Suppressor macrophage treated with lipopolysaccharide for 4 hours (primary cell): ENCODE results near the gene LYG1.
"Not testable (repeated sequence)": the region's sequence is repeated elsewhere in the genome, so short reads cannot be mapped to it uniquely, and the experiment has no call there.

Experiments
- DNase-seq: peaks from one replicate; pipeline ENCODE4 v3.0.0-alpha.2; 2020

Gene LYG1

GRCh38 chr2:99301097-99301496 lies at the start of gene LYG1:
Gene LYG1 (minus strand): TSS chr2:99301197. CDS start chr2:99295670, 5,527 bp downstream.
- not testable (repeated sequence) for DNase-seq

- no peak for DNase-seq
These were observed 49.2 kb upstream of the LYG1 start for GRCh38 chr2:99350194-99350593.

- no peak for DNase-seq
These were observed 47.2 kb upstream of the LYG1 start for GRCh38 chr2:99348173-99348572.

- no peak for DNase-seq
These were observed 45.2 kb upstream of the LYG1 start for GRCh38 chr2:99346218-99346617.

GRCh38 chr2:99345446-99345845 lies 44.4 kb upstream of the LYG1 start:
- DNase-seq, result not testable (repeated sequence)

GRCh38 chr2:99342536-99342935 lies 41.5 kb upstream of the LYG1 start:
- no peak for DNase-seq

GRCh38 chr2:99340669-99341236 lies 39.8 kb upstream of the LYG1 start:
- DNase-seq, result no peak

GRCh38 chr2:99338029-99338585 lies 37.1 kb upstream of the LYG1 start:
- peak; percentile 16 for DNase-seq

DNA sequence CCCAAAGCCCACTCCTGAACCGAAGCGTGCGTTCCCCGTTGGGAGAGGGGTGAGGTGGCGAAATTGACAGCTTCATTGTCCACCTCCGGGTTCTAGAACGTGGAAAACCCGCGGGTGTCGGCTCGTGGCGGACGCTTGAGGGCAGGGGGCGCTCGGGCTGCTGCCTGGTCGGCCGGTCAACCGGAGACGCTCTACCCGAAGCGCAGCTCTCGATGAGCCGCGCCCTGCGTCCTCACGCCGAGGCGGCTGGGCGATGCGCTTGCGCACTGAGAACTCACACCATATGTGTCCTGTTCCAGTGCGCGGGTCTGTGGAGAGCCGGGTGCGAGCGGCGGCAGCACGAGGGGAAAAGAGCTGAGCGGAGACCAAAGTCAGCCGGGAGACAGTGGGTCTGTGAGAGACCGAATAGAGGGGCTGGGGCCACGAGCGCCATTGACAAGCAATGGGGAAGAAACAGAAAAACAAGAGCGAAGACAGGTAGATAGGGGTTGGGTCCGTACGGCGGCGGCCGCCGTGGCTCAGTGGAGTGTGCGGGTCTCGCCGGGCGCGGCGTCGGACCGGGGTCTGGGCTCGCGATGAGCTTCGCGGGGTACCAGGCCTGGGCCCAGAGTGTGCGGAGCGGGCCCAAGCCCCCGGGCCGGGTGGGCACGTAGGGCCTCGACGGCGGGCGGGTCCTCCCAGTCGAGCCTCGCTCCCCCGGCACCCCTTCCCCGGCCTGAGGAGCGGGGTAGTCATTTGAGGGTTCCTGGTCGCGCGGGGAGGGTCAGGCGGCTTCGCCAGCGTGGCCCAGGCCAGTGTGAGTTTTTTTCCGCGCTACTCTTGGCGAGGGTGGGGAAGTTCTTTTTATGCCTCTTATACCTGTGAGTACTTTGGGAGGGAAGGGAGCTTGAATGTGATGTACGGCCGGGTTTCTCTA lies 36.4 kb upstream of the LYG1 start, which contains the start of gene EIF5B:
EIF5B (plus strand) TSS at position 277 of the 916 bp plus-strand sequence; CDS start at position 443, 166 bp downstream.
- DNase-seq, result peak; percentile 99

- DNase-seq, result no peak
These were observed 35.8 kb upstream of the LYG1 start for GRCh38 chr2:99336804-99337112.

- DNase-seq, result peak; percentile 100
These were observed 35.2 kb upstream of the LYG1 start, which contains the start of gene TXNDC9 for GRCh38 chr2:99335911-99336803. Gene TXNDC9 (minus strand): TSS chr2:99336333. CDS start chr2:99333210, 3,123 bp downstream.

- no peak for DNase-seq
These were observed 24.4 kb upstream of the LYG1 start for GRCh38 chr2:99325384-99325783.

- not testable (repeated sequence) for DNase-seq
These were observed 16.8 kb upstream of the LYG1 start for GRCh38 chr2:99317873-99318200.

- no peak for DNase-seq
These were observed 16.3 kb upstream of the LYG1 start for GRCh38 chr2:99317161-99317872.

- no peak for DNase-seq
These were observed 1.4 kb downstream of the LYG1 start for GRCh38 chr2:99299580-99299979.

DNA sequence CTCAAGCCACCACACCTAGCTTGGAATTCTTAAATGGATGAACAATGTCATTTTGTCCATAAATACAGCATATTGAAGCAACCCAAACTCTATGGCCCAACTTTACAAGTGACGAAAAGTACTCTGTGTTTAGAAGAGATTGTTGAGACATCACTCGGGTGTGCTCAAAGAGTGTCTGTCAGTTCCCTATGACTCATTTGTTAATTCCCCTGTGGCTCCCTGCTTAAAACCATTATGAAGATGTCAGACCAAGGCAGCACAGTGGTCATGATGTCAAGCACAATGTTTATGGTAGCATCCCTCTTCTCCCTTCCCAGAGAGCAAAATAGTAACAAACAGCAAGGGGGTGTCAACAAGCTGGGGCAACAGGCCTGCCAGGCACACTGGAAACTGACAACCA lies 3.0 kb downstream of the LYG1 start:
- DNase-seq, result peak; percentile 8

DNA sequence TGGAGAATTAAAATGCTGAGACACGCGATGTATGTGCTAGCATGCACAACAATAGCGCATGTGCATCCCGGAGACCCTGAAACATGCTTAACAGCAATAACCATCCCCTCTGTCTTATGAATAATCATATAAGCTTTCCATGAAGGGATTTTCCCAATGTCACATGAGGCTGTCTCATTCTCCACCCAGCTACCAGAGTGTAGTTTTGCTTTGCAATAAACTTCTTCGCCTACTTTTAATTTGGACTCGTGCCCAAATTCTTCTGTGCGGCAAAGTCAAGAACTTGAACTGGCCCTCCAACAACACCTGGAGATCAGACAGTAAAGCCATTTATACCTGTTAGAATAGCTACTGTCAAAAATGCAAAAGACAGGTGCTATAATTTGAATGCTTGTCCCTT lies 15.5 kb downstream of the LYG1 start:
- DNase-seq, result peak; percentile 16

- no peak for DNase-seq
These were observed 20.9 kb downstream of the LYG1 start for GRCh38 chr2:99279969-99280695.

DNA sequence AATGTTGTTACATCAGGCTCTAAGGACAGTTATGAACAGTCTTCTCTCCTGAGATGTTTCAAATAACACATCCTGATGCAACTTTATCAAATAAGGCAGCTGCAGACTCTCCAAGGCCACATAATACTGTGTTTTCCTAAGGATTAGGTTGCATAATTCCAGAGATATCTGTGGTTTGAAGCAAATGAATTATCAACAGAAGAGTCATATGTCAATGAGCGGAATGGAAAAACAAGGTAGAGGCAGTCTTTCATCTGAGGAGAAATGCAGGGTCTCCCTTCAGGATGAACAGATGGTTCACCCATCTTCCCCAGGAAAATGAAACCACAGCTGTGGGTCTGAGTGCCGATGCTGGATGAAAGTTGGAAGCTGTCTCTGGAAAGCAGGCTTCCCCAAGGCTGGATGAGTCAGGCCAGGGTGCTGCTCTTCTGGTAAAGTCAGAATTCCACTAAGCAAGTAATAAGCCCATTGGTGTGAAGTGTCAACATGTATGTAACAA lies 22.2 kb downstream of the LYG1 start:
- no peak for DNase-seq

GRCh38 chr2:99278195-99278765 lies 22.7 kb downstream of the LYG1 start:
- DNase-seq, result not testable (repeated sequence)

DNA sequence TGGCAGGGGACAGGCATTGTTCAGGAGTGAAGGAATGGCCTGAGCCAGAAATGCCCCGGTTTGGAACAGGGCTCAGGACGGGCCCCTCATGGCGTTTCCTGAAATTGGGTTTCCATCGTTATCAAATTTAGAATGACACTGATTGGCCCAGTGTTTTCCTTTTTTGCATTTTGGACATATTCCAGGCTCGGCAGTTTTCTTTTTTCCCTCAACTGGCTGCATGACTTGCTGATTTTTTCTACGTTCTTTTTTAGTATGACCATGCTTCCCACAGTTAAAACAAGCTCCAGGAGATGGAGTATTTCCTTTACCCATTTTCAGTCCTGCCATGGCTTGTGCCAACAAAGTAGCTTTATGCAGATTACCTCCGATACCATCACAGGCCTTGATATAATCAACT lies 25.1 kb downstream of the LYG1 start:
- DNase-seq, result no peak
